Ishikawa (cell line): ENCODE results near the gene SYT3.

ENCODE experiments used
- CEBPB ChIP-seq: IDR thresholded peaks from 2 replicates; pipeline ENCODE4 v1.6.1; 2012
- CREB1 ChIP-seq: IDR thresholded peaks from 2 replicates; pipeline ENCODE4 v1.6.1; 2012; ENCODE audit warnings: low read depth
- EGR1 ChIP-seq: IDR thresholded peaks from 2 replicates; pipeline ENCODE4 v1.6.1; 2012
- EP300 ChIP-seq: IDR thresholded peaks from 2 replicates; pipeline ENCODE4 v1.6.1; 2012; ENCODE audit warnings: borderline replicate concordance
- NFIC ChIP-seq: IDR thresholded peaks from 2 replicates; pipeline ENCODE4 v1.6.1; 2012
- RAD21 ChIP-seq: IDR thresholded peaks from 2 replicates; pipeline ENCODE4 v1.6.1; 2012; ENCODE audit warnings: low read depth
- TEAD4 ChIP-seq: IDR thresholded peaks from 2 replicates; pipeline ENCODE4 v1.6.1; 2012
- YY1 ChIP-seq: IDR thresholded peaks from 2 replicates; pipeline ENCODE4 v1.6.1; 2012; ENCODE audit warnings: low read depth
- TF ChIP-seq, protein P1 (sequence below): IDR thresholded peaks from 2 replicates; pipeline ENCODE4 v1.6.1; 2012
- TF ChIP-seq, protein P2 (sequence below): IDR thresholded peaks from 2 replicates; pipeline ENCODE4 v1.6.1; 2012; ENCODE audit warnings: low read depth, mild to moderate bottlenecking
- TF ChIP-seq, protein P3 (sequence below): IDR thresholded peaks from 2 replicates; pipeline ENCODE4 v1.6.1; 2012

DNA sequence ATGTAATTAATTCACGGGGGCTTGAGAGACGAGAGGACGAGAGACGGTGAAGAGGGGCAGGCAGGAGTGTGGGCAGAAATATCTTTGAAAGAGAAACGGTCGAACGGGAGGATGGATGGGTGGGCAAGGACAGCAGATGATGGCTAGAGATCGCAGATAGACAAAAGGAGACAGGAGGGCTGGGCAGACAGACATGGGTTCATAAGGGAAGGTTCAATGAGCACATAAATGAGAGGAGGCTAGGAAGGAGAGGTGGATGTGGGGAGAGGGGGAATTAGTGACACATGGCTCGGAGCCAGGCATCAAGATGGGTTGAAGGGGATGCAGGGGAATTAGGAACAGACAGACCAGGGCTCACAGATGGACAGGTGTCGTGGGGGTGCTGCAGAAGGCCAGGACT lies 1.1 kb downstream of the SYT3 start:
- TF ChIP-seq, protein P1, sequence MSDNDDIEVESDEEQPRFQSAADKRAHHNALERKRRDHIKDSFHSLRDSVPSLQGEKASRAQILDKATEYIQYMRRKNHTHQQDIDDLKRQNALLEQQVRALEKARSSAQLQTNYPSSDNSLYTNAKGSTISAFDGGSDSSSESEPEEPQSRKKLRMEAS, result no peak
- no peak for TF ChIP-seq NFIC
- no peak for TF ChIP-seq CREB1
- TF ChIP-seq YY1, result no peak
- TF ChIP-seq, protein P2, sequence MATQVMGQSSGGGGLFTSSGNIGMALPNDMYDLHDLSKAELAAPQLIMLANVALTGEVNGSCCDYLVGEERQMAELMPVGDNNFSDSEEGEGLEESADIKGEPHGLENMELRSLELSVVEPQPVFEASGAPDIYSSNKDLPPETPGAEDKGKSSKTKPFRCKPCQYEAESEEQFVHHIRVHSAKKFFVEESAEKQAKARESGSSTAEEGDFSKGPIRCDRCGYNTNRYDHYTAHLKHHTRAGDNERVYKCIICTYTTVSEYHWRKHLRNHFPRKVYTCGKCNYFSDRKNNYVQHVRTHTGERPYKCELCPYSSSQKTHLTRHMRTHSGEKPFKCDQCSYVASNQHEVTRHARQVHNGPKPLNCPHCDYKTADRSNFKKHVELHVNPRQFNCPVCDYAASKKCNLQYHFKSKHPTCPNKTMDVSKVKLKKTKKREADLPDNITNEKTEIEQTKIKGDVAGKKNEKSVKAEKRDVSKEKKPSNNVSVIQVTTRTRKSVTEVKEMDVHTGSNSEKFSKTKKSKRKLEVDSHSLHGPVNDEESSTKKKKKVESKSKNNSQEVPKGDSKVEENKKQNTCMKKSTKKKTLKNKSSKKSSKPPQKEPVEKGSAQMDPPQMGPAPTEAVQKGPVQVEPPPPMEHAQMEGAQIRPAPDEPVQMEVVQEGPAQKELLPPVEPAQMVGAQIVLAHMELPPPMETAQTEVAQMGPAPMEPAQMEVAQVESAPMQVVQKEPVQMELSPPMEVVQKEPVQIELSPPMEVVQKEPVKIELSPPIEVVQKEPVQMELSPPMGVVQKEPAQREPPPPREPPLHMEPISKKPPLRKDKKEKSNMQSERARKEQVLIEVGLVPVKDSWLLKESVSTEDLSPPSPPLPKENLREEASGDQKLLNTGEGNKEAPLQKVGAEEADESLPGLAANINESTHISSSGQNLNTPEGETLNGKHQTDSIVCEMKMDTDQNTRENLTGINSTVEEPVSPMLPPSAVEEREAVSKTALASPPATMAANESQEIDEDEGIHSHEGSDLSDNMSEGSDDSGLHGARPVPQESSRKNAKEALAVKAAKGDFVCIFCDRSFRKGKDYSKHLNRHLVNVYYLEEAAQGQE, result no peak
- TF ChIP-seq EGR1, result no peak
- TF ChIP-seq RAD21, result no peak
- no peak for TF ChIP-seq EP300
- no peak for TF ChIP-seq CEBPB
- TF ChIP-seq, protein P3, sequence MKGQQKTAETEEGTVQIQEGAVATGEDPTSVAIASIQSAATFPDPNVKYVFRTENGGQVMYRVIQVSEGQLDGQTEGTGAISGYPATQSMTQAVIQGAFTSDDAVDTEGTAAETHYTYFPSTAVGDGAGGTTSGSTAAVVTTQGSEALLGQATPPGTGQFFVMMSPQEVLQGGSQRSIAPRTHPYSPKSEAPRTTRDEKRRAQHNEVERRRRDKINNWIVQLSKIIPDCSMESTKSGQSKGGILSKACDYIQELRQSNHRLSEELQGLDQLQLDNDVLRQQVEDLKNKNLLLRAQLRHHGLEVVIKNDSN, result no peak
- no peak for TF ChIP-seq TEAD4
